HAP-1 (cell line): ENCODE data around the gene POM121C.
"Not testable (repeated sequence)": the region's sequence is repeated elsewhere in the genome, so short reads cannot be mapped to it uniquely, and the experiment has no call there.

Experiments used
- DNase-seq, 2 experiments: peaks; one replicate each; pipeline ENCODE4 v3.0.0-alpha.2; 2016 to 2020; ENCODE audit warnings: low spot score in 2 of 2
- H3K27me3 ChIP-seq: fragments of 250-450 bp; sonication (Bioruptor Pico); 2 replicates; pipeline ENCODE4 v1.5.1; 2020; ENCODE audit warnings: low read depth, mild to moderate bottlenecking, moderate library complexity
- H3K36me3 ChIP-seq: fragments of 250-450 bp; sonication (Bioruptor Pico); replicated peaks from 2 replicates; pipeline ENCODE4 v1.5.1; 2020; ENCODE audit warnings: mild to moderate bottlenecking
- H3K4me1 ChIP-seq: fragments of 250-450 bp; sonication (Bioruptor Pico); 2 replicates; pipeline ENCODE4 v1.5.1; 2020; ENCODE audit warnings: mild to moderate bottlenecking
- H3K4me3 ChIP-seq: fragments of 250-450 bp; sonication (Bioruptor Pico); 2 replicates; pipeline ENCODE4 v1.5.1; 2020; ENCODE audit warnings: mild to moderate bottlenecking, moderate library complexity
- H3K9me3 ChIP-seq: fragments of 250-450 bp; sonication (Bioruptor Pico); 2 replicates; pipeline ENCODE4 v1.5.1; 2020; ENCODE audit warnings: mild to moderate bottlenecking, moderate library complexity
- in situ Hi-C: fragments of 300-500 bp; cut with MboI; formaldehyde crosslinking; loops from 3 replicates; pipeline ENCODE4 v1.14.3; 2020; ENCODE audit warnings: low sequenced_read_pairs, inconsistent platforms, mixed read lengths

POM121C gene

DNA sequence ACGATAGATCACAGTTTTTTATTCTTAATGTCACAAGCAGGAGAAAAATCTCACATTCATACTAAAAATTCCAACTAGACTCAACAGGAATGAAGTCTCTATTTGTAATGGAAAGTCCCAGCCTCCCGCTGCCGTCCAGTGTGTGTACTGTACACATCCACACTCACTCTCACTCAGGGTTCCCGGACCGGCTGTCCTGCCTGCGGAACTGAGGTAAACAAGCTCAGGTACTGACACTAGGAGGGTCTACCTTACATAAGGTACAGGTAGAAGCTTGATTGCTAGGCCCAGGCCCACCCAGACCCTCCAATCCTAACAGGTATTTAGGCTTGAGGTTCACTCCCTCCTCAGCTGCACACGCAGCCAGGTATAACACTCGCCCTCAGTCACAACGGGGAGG, 69.3 kb downstream of the POM121C start:
- H3K36me3 ChIP-seq, H3K9me3 ChIP-seq, H3K4me1 ChIP-seq, in situ Hi-C loops, H3K27me3 ChIP-seq, DNase-seq, H3K4me3 ChIP-seq: not testable (repeated sequence)

DNA sequence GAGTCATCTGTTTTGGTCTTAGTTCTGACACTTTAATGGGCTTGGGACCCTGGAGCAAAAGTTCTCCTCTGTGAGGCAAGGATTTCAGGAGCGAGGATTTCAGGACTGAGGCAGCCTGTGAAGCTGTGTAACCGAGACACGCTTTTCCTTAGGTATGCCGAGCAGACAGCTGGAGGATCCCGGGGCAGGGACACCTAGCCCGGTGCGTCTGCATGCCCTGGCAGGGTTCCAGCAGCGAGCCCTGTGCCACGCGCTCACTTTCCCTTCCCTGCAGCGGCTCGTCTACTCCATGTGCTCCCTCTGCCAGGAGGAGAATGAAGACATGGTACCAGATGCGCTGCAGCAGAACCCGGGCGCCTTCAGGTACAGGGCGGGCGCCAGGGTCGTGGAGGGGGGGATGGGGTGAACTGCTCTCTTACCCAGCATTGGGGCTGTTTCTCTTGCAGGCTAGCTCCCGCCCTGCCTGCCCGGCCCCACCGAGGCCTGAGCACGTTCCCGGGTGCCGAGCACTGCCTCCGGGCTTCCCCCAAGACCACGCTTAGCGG, 70.2 kb downstream of the POM121C start:
- H3K9me3 ChIP-seq, H3K27me3 ChIP-seq, in situ Hi-C loops, H3K36me3 ChIP-seq, H3K4me1 ChIP-seq, DNase-seq, H3K4me3 ChIP-seq: not testable (repeated sequence)

DNA sequence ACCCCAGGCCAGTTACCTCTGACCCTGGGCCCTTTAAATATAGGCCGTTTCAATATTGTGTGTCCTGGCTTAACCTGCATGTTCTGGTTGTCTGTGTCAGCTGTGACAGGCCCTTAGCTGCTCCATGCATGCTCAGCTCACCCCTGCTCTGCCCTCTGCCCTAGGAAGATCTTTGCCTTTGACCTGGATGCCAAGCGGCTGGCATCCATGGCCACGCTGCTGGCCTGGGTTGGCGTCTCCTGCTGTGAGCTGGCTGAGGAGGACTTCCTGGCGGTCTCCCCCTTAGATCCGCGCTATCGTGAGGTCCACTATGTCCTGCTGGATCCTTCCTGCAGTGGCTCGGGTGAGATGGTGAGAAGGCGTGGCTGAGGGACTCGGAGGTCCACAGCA, 70.7 kb downstream of the POM121C start:
- H3K36me3 ChIP-seq, H3K4me1 ChIP-seq, H3K4me3 ChIP-seq, H3K27me3 ChIP-seq, H3K9me3 ChIP-seq, in situ Hi-C loops, DNase-seq: not testable (repeated sequence)

DNA sequence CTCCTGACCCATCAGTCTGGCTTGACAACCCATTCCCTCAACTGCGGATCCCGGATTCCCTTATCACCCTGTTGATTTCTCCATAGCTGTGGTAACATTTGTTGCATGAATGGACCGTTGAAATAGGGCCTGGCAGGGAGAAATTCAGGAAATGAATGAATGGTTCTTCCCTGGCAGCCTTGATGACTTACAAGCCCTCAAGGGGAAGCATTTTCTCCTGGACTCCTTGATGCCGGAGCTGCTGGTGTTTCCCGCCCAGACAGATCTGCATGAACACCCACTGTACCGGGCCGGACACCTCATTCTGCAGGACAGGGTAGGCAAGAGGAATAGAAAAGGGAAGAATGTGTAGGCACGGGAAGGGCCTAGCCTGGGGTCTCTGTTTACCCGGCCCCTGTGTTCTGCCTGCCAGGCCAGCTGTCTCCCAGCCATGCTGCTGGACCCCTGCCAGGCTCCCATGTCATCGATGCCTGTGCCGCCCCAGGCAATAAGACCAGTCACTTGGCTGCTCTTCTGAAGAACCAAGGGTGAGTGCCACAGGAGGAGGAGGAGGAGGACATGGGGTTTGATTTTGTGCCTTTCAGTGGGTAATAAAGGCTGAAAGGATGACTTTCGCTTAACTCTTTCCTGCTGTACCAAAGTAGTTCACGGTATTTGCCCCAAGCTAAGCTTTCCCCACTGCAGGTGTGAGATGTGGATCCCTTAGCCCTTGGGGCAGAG, 71.2 kb downstream of the POM121C start:
- in situ Hi-C loops, H3K4me3 ChIP-seq, H3K36me3 ChIP-seq, H3K9me3 ChIP-seq, DNase-seq, H3K4me1 ChIP-seq, H3K27me3 ChIP-seq: not testable (repeated sequence)

DNA sequence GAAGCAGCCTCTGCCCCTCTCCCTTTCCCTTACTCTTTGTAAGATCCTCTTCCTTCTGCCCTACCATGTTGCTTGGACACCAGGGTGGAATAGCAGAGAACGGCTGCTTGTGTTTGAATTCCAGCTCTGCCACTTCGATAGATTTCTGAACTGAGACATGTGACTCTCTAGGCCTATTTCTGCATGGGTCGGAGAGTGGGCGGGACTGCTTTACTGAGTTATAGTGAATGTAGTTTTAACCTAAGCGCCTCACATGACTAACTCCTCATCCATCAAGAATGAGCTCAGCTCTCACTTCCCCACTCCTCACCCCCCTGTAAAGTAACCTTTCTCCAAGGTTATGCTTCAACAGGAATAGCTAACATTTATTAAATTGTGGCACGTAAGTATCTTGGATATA, 71.9 kb downstream of the POM121C start:
- DNase-seq, H3K27me3 ChIP-seq, H3K4me1 ChIP-seq, H3K9me3 ChIP-seq, in situ Hi-C loops, H3K4me3 ChIP-seq, H3K36me3 ChIP-seq: not testable (repeated sequence)

DNA sequence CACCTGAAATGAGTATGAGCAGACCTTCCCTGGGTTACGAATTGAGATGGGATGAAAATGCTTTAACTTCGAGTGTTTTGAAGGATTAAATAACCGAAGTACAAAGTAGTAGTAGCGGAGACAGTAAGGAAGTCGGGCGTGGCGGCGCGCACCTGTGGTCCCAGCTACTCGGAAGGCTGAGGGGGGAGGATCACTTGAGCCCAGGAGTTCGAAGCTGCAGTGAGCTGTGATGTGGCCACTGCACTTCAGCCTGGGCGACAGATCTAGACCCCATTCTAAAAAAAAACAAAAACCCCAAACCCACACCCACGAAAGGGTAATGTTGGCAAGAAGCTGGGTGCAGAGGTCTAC, 75.3 kb downstream of the POM121C start:
- H3K4me3 ChIP-seq, in situ Hi-C loops: not testable (repeated sequence)

DNA sequence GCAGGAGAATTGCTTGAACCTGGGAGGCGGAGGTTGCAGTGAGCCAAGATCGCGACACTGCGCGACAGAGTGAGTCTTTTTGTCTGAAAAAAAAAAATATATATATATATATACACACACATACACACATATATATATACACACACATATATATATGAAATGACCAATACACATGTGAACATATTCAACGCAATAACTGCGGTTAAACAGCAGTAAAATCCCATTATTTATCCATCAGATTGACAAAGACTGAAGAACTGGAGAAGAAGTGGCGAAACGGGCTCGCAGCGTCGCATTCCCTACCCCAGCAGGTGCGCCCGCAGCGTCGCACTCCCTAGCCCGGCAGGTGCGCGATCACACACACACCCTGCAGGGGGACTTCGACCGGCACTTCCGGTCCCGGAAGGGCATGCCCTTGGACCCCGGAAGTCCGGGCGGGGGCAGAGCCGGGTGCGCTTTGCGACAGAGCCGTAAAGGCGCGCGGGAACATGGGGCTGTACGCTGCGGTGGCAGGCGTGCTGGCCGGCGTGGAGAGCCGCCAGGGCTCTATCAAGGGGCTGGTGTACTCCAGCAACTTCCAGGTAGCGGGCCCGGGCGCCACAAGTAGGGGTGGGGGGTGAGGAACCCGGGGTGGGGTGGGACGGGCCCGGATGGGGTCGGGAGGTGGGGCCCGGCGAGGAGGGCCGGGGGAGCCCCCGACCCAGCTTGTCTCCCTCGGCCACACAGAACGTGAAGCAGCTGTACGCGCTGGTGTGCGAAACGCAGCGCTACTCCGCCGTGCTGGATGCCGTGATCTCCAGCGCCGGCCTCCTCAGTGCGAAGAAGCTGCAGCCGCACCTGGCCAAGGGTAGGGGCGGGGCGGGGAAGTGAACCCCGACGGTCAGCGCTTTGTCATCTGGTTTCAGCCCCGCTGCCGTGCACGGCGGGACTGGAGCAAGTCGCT, 75.9 kb downstream of the POM121C start:
- H3K36me3 ChIP-seq, H3K9me3 ChIP-seq, DNase-seq, in situ Hi-C loops, H3K27me3 ChIP-seq, H3K4me1 ChIP-seq, H3K4me3 ChIP-seq: not testable (repeated sequence)

More for the DNA sequence above, 75.3 kb downstream of the POM121C start:
- not testable (repeated sequence) for H3K27me3 ChIP-seq, H3K36me3 ChIP-seq, H3K4me1 ChIP-seq, DNase-seq, H3K9me3 ChIP-seq

DNA sequence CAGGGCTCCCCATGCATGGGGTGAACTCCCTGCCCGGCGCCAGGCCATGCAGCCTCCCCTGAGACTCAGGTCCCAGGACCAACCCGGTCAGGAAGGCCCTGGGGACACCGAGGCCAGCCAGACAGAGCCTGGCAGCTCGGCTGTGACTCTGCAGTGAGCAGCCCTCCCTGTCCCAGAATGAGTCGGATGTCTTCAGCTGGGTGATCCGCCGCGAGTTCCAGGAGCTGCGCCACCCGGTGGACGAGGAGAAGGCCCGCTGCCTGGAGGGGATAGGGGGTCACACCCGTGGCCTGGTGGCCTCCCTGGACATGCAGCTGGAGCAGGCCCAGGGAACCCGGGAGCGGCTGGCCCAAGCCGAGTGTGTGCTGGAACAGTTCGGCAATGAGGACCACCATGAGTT, 81.4 kb downstream of the POM121C start:
- DNase-seq, H3K9me3 ChIP-seq, in situ Hi-C loops, H3K27me3 ChIP-seq, H3K4me3 ChIP-seq, H3K36me3 ChIP-seq, H3K4me1 ChIP-seq: not testable (repeated sequence)

DNA sequence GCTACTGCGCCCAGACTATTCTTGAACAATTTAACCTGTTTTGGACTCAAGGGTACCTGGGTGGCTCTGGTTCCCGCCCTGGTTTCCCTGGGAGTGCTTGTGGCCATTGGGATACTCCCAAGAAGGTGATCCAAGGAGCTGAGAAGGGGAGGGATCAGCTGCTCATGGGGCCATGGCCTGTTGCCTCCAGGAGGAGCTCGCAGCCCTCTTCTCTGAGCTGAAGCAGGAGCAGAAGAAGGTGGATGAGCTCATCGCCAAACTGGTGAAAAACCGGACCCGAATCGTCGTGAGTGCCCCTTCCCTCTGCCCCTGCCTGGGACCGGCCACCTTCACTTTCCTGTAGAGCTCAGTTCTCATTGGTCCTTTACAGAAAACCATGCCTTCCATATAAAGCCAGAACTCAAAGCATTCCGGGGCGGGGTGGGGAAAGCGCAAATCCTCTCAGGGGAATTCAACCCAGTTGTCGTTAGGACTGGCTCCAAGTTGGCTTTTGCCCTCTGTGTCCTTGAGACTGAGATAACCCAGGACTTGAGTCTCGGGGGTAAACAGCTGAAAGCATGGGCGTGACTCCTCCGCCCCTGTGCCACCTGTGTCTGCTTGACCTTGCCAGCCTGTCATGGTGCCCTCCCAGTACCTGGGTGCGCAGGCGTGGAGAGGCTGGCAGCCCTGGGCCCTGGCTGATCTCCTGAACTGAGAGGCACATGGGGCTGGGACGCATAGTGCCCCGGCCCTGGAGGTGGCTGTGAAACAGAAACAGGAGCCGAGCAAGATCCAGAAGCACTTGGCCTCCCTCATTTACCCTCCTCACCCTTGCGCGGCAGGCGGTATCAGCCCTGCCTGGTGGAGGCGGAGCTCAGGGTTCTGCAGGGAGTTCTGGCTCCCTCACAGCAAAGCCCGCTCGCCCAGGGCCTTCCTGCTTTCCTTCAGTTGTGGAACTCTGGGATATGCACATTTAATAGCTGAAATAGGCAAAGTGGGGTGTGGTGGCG, 82.3 kb downstream of the POM121C start:
- H3K9me3 ChIP-seq, DNase-seq: not testable (repeated sequence)

DNA sequence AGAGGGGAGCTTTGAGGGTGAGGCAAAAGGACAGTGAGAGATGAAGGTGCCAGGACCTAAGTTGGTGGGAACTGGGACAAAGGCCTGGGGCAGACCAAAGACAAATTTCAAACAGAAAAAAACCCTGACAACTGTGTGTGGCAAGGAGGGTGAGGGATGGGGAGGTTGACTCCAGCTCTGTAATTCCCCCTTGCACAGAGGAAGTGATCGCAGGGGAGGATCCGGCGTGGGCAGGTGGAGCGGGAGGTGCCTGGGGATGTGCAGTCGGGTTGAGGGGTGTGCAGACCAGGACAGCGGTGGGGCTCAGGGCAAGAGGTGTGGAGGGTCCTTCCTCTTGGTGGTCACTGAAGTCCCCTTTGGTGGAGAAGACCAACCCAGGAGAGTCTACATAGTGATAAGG, 85.5 kb downstream of the POM121C start:
- H3K9me3 ChIP-seq, H3K4me1 ChIP-seq, H3K36me3 ChIP-seq, H3K27me3 ChIP-seq, in situ Hi-C loops, H3K4me3 ChIP-seq, DNase-seq: not testable (repeated sequence)

More for the DNA sequence above, 82.3 kb downstream of the POM121C start:
- H3K27me3 ChIP-seq, H3K36me3 ChIP-seq, in situ Hi-C loops, H3K4me3 ChIP-seq, H3K4me1 ChIP-seq: not testable (repeated sequence)

DNA sequence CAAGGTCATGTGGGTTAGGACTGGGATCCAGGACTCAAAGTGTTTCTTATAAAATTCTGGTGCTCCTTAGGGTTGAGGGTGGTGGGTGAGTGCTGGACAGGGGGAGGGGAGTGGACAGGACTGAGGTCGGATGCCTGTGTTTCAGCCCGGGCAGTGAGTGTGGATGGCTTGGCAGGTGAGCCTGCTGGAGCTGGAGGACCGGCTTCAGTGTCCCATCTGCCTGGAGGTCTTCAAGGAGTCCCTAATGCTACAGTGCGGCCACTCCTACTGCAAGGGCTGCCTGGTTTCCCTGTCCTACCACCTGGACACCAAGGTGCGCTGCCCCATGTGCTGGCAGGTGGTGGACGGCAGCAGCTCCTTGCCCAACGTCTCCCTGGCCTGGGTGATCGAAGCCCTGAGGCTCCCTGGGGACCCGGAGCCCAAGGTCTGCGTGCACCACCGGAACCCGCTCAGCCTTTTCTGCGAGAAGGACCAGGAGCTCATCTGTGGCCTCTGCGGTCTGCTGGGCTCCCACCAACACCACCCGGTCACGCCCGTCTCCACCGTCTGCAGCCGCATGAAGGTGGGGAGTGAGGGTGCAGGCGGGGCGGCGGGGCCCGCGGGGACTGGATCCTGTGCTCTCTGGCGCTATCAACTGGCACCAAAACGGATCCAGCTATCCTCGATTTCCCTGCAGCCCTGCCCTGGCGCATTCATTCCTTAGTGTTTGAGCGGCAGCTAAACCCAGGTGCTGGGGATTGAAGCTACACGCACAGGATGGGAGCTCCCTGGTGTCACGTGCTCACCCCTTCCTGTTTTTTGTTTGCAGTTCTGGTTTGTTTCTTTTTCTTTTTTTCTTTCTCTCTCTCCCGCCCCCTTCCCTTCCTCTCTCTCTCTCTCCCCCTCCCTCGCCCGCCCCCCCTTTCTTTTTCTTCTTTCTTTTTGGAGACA, 87.1 kb downstream of the POM121C start:
- H3K4me3 ChIP-seq, H3K27me3 ChIP-seq, in situ Hi-C loops, H3K4me1 ChIP-seq, H3K9me3 ChIP-seq, DNase-seq, H3K36me3 ChIP-seq: not testable (repeated sequence)

DNA sequence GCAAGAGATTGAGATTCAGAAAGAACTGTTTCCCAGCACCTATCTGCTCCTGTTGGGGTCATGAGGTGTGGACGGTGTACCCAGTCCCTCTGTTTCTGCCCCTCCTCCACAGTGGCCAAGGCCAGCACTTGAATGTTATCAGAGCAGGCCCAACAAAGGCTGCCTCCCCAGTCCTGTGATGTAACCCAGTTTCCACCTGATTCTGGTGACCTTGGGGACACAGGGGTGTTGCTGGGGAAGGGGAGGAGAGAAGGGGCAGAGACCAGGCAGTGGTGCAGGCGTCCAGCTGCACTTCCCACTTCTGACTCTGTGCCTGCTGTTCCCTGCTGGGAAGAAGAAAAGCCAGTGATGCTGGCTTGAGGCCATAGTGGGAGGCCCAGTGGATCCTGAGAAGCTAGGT, 88.2 kb downstream of the POM121C start:
- DNase-seq, in situ Hi-C loops, H3K4me1 ChIP-seq, H3K36me3 ChIP-seq, H3K9me3 ChIP-seq, H3K27me3 ChIP-seq, H3K4me3 ChIP-seq: not testable (repeated sequence)

DNA sequence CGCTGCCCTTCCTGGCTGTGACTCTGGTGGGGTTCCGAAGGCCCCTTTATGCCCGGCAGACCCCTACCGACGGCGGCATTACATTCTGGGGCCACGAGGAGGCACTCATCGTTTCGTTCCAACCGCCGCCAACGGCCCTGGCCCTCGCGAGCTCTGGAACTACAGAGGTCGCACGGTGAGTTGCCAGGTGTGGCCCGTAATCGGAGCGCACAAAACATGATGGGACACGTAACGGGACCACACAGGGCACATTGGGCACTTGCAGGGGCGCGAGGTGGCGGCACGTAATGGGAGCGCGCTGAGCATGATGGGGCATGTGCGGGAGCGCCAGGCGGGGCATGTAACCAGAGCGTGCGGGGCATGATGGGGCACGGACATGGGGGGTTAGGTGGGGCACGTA, 90.8 kb downstream of the POM121C start, which contains the start of gene TRIM73:
TRIM73 (plus strand) TSS at position 301 of the 400 bp plus-strand sequence. CDS start 3,305 bp downstream, outside the sequence.
- H3K9me3 ChIP-seq, H3K36me3 ChIP-seq, DNase-seq, H3K27me3 ChIP-seq, H3K4me1 ChIP-seq, H3K4me3 ChIP-seq, in situ Hi-C loops: not testable (repeated sequence)
